Dermis microvascular lymphatic vessel endothelial cell (primary cell): ENCODE data around the gene ASTN2. TPM values are rescaled to one million over a fixed set of nuclear protein-coding genes. Genes with fewer than 3 reads are reported as not detected.
"Not testable (repeated sequence)": the region's sequence is repeated elsewhere in the genome, so short reads cannot be mapped to it uniquely, and the experiment has no call there.

Experiments used
- DNase-seq, 2 donors: peaks; one replicate each; pipeline versions ENCODE4 v3.0.0 to v3.0.0-alpha.2; 2010; ENCODE audit warnings: low read depth in 2 of 2
- total RNA-seq: library from RNA; depleted of rRNA; stranded (reverse); fragments of >200 nt; gene quantifications from 2 replicates; pipeline ENCODE4 v1.2.1, GENCODE V29; 2014

Gene ASTN2
- total RNA-seq, 1 donor from 2014 or later: 3.0 TPM

DNA sequence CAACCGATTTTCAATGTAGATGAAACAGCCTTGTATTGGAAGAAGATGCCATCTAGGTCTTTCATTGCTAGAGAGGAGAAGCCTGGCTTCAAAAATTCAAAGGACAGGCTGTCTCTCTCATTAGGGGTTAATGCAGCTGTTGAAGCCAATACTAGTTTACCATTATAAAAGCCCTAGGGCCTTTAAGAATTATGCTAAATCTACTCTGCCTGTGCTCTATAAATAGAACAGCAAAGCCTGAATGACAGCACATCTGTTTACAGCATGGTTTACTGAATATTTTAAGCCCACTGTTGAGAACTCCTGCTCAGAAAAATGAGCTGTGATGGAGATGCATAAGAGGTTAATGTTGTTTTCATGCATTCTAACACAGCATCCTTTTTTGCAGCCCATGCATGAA lies 539.3 kb downstream of the ASTN2 start:
- DNase-seq: no peak

DNA sequence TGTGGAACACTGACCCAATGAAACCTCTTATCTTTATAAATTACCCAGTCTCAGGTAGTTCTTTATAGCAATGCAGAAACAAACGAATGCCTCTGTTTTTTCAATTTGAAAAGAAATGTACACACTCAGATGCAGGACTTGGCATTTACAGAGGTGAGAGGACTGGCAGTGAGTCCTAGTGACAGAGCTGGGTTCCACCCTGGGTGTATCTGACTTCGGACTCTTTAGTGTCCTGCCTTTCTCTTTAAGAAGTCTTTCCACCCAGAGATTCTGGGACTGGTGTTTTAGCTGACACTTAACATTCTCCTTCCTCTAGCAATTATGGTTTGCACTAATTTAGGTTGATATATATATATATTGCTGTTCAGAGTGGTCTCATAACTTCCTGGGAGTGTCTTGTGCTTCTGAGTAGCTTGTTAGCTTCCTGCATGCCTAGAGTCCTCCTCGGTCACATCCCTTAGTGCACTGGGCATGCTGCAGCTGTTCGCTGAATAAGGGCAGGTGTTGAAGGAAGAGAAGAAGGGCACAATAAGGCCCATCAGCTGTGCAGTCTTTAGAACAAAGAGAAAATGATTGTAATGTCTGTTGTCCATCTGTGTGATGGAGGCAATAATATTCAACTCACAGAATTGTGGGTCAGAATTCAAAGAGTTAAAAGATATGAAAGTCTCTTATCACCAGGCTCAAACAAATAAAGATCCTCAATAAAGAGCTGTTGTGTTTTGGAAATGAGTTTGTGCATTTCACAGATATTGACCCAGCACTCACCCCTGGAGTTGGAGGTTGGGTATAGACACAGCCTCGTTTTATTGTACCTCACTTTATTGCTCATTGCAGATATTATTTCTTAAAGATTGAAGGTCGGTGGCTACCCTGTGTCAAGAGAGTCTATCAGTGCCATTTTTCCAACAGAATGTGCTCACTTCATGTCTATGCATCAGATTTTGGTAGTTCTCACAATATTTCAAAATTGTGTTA lies 540.6 kb downstream of the ASTN2 start:
- DNase-seq: no peak

DNA sequence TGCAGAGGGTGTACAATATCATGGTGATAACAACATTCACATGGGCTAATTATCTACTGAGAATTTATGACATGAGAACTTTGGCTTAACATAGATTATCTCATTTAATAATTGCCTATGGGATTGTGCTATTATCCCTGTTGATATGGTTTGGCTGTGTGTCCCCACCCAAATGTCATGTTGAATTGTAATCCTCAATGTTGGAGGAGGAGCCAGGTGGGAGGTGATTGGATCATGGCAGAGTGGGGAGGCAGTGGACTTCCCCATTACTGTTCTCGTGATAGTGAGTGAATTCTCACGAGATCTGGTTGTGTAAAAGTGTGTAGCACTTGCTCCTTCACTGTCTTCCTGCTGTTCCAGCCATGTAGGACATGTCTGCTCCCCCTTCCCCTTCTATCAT lies 541.4 kb downstream of the ASTN2 start:
- no peak for DNase-seq

DNA sequence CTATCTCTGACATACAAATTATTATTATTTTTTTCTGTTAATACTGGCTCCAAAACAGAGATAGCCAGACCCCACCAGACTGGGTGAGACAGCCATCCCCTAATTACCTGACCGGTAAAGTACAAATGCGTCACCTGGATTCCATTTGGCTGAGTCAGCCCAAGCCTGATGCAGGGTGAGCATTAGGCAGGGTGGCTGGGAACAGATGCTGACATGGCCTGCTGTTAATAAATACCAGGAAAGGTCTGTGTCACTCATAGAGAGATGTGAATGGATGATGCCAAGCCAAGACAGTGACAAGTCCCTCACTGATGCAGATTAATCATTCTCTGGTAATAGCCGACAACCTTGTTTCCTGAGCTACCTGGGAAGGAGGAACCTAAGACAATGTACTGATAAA lies 544.3 kb downstream of the ASTN2 start:
- DNase-seq: no peak

DNA sequence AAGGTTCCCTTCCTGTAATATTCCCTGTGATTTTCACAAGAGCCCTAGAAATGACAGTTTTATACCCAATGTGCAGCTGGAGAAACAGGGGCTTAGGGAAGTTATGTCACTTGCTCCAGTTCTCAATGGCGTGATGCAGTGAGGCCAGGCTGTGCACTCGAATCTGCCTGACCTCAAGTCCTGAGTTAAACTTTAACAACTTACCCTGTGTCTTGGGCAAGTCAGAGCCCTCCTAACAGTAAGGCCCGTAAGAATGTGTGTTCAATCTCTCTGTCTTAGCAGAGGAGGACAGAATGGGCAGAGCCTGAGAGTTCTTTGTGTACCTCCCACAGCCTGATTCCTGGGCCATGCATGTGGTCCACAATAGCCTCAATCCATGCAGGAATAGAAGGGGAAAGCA lies 546.7 kb downstream of the ASTN2 start:
- no peak for DNase-seq

DNA sequence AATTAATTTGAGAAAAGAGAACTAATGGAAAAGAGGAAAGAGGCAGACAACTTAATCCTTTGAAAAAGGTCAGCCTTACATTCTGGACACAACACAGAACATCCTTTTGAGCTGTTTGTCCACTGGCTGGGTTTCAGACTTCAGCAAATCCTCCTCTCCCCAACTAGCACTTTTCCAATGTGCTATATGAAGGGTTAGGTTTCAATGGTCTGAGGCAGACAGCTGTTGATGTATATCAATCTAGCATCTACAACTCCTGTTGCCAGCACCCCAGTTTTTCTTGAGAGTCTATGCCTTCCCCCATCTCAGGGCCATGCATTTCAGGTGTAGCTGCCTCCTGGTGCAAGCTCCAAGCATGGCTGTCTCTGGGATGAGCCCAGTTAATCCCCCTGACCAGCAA lies 553.5 kb downstream of the ASTN2 start:
- no peak for DNase-seq

DNA sequence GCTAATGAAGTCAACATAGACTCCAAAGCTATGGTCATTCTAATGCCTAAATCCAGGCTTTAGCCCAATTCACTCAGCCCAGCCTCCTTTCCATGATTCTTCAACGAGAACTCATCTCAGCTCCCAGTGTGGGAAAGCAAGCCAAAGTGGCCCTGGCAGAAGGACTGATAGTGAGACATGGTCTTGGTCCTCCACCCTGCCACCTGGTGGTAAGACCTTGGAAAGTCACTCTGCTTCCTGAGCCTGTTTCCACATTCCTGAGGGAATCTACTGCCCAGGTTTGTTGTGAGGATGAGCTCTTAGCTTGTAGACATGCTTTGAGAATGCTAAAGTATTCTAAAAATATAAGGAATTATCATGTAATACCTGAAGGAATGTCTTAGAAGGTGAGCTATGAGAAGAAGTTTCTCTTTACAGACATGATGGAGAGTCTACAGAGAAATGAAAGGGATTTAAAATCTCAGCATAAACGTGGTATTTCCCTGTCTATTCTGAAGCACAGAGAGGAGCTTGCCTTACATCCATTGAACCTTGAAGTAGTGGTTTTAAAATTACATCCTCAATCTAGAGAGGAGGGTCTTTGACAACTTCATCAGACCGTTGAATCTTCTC lies 554.2 kb downstream of the ASTN2 start:
- DNase-seq: peak; percentile 28 to 40

DNA sequence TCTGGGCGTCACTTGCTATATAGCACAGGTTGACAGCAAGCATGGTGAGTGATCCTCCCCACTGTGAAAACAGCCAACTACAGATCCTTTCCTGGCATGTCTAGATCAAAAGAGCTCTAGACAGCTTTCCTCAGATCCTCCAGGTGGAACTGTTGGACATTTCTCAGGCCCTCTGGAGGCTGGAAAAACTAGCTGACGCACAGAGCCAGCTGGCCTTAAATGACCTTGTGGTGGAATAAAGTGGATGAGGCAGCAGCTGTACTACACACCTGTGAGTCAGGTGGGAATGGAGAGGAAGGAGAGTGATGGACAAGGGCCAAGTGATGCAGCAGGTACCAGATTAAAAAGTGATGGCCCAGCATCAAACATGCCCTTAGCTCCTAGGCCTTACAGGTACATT lies 555.1 kb downstream of the ASTN2 start:
- no peak for DNase-seq

DNA sequence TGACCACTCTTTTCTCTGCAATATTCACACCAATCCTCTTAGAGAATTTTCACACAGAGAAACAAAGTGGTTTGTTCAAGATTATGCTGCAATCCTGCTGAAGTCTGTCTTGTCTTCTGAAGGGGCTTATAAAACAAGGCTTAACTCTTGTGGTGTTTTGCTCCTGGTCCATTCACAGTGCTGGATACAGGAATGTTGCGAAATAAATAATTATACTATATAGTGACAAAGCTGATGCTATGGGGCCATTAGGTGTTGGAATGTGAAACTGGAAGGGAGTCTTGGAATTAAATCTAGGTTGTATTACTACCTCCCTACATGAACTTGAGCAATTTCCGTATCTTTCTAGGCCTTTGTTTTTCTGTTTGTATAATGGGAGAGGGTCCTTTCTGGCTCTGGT lies 557.5 kb downstream of the ASTN2 start:
- DNase-seq: no peak

DNA sequence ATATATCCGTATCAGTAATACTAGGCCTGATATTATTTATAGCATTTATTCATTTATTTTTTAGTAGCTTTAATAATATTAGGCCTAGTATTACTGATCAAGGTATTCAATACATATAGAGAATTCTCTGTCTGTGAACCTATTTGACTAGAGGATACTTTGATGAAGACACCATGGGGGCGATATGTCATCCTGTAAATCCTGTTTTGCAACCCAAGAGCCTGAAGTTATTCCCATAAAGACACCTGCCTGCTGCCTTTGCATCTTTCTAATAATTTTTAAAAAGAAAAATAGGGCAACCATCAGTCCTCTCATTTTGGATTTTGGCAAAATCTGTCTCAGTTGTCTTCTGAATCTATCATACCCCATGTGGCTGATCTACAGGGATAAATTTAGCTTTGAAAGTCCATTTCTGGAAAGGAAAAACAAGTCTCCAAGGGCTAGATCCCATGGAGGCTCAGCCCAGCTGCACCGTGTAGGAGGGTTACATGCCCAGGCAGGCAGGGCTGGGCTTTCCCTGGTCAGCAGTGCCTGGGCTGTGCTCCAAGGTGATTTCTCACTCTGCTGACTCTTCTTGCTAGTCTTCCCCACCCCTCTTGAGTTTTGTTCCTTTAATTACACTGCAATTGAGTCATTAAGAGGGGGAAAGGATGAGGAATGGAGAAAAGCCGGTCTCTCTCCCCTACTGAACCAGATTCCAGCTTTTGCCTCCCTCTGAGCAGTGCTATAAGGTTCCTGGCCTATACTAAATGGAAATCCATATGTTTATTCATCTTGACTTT lies 558.8 kb downstream of the ASTN2 start:
- no peak for DNase-seq

DNA sequence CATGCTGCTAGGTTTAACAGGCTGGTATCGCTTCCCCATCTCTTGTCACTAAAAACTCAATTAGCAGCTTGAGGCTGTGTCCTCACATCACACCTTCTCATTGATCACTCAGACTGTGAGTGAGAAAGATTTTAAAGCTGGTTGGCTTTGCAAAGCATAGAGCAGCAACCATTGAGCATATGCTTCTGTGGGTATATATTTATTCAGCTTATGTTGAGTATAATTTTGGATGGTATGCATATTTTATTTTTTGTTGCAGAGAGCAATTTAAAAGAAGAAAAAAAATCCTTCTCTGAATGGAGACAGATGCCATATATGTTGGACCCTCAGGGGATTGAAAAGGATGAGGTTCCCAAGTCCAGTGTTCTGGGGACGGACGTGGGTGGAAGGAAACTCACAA lies 565.1 kb downstream of the ASTN2 start:
- DNase-seq: no peak

DNA sequence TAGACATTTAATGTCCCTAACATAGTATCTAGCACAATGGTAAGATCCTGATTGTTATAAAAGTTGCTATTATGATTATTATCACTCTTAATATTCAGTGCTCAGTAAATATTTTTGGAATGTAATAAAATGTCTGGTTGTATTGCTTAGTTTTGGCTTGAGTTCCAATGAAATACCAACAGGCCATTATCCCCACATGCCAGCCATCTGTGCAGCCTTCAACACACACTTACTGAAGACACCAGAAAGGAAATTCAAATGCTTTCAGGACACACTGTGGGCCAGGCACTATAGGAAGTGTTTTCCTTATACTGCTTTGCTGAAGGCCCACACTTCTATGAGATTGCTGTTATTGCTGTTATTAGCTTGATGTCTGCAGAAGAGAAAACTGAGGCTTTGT lies 570.2 kb downstream of the ASTN2 start:
- no peak for DNase-seq

DNA sequence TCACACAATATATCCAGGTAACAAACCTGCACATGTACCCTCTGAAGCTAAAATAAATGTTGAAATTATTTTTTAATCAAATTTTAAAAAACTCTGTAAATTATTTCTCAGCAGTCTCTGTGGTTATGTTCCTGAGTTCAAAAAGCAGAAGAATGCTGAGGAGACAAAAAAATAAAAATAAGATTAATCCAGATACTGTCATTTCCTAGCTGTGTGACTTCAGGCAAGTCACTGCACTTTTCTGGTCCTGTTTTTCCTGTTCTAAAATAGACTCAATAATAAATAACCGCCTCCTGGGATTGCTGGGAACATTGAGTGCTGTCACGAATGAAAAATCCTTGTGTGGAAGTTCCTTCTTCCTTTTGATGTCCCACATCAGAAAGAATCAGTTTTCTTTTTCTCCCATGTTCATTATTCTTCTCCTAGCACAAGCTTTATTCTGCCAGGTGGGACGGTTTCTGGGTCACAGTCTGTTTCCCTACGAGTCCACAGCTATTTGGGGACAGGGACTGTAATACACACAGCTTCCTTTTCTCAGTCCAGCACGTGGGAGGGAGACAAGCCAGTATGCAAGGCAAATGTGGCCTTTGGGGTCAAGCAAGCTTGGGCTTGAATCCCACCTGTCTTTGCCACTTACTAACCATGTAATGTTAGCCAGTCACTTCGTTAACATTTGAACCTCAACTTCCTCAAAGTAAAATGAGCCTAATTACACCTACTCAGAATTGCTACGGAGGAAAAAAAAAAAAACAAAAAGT lies 570.8 kb downstream of the ASTN2 start:
- DNase-seq: no peak

DNA sequence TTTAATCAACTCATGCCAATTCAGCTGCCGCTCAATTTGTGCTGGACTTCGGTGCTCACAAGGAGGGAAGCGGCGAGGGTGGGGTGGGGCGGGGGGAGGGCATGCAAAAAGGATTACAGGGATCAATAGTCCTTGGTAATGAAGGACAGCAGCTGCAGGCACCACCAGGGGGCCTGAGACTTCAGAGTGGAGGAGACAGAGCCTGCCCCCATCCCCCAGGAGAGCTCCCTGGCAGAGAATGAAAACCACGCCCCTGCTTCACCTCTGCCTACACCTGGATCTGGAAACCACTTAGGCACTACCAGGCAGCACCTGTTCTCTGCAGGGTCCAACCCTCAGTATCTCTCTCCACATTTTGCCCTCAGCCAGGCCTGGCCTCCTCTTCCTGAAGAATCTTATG lies 572.2 kb downstream of the ASTN2 start:
- no peak for DNase-seq

DNA sequence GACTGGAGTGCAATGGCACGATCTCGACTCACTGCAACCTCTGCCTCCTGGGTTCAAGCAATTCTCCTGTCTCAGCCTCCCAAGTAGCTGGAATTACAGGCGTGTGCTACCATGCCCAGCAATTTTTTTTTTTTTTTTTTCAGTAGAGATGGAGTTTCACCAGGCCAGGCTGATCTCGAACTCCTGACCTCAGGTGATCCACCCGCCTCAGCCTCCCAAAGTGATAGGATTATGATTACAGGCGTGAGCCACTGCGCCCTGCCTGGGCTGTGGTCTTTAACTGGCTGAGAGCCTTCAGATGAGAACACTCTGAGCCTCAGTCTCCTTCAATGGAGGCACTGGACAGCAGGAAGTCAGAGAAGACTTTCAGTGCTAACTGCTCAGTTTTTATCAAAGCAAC lies 576.4 kb downstream of the ASTN2 start:
- not testable (repeated sequence) for DNase-seq

DNA sequence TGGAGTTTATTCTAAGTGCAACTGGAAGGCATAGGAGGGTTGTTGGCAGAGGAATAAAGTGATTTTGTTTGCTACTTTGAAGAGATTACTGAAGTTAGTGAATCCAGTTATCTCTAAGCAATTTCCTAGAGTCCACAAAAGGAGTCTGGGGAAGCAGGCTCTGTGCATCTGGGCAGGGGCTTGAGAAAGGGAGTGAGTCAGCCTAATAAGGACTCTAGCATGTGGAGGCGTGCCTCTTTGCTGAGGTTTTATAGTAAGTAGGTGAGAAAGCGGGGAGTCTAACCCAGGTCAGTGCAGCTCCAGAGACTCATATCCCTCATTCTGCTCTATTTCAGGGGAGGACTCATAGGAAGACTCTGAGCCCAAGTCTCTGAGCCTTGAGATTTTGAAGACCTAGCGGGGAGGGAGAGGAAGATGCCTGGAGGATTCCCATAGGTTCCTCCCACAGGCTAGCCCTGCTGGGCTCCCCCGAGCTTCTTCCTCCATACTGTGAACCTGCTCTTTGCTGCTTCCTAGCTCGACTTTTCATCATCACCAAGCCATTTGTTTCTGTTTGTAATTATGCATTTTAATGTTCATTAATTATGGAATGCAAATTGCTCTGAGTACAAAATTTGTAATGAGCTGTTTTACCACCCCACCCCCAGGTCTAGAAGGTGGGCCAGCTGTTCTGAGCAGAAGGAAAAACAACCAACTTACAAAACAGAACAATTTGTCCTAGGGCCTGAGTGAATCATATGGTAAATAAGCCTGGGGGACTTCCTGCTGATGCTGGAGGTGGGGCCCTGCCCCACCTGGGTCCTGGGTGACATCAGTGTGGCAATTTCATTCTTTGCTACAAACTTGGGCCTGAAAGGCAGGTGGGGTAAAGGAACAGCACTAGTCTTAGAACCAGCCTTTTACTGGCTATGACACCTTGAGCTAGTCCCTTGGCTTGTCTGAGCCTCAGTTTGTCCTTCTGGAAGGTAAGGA lies 577.6 kb downstream of the ASTN2 start:
- no peak for DNase-seq

DNA sequence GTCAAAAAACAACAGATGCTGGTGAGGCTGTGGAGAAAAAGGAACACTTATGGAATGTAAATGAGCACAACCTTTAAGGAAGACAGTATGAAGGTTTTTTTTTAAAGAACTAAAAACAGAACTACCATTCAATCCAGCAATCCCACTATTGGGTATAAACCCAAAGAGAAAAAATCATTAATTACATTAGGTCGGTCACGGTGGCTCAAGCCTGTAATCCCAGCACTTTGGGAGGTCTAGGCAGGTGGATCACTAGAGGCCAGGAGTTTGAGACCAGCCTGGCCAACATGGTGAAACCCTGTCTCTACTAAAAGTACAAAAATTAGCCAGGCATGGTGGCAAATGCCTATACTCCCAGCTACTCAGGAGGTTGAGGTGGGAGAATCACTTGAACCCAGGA lies 584.5 kb downstream of the ASTN2 start:
- not testable (repeated sequence) for DNase-seq

DNA sequence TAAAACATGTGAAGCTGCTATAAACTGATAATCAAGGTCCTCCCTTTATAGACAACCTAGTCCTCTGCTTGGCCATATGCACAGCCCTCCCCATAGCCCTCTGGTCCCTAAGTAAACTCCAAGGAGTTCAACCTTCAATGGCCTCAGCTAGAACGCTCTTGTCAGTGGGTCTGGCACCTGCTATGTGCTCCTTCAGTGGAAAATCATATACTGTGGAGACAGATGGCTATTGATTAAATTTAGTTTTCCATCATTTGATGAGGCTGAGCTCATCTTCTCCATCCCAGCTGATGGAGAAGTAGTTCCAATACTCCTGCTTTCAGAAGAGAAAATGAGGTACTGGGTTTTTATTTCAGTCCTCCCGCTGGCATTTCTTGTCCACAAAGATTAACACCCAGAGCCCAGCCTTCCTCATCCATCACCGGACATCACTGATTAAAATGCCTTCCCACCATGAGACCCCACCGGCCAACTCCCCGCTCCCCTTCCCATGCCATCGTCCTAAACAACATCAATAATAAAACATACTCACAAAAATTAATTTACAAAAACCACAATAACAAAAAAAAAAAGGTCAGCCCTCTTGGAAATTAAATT lies 593.1 kb downstream of the ASTN2 start:
- no peak for DNase-seq

DNA sequence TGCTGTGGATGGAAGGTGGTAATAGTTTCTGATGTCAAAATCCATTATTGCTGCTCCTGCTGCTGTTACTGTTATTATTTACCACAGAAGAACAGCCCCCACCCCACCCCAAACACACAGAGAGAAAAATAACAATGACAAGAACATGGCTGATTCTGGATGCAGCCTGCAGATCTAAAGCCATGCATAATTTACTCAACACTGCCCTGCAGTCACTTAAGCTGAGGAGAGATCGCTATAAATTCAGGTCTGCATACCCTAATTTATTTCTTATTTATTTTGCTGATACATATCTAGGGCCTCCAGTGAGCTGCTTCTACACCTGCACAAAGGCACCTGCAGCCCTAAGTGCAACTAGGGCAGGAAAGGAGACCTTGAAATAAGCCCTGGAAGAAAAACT lies 595.7 kb downstream of the ASTN2 start:
- no peak for DNase-seq

DNA sequence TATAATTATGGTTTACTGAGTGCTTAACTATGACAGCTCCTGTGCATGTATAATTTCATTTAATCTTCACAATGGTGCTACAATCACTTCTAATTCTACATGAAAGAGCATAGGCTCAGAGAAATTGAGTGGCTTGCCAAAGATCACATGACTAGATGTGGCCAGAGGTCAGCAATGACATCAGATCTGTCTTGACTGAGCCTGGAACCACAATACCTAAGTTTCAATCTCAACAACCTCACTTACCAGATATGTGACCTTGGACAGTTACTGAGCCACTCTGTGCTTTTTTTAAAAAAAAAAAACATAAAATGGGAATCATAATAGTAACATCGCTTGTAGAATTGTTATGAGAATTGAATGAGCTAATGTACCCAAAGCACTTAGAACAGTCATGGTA lies 597.1 kb downstream of the ASTN2 start:
- DNase-seq: no peak
